Body of pancreas (tissue), 4 donors: ENCODE data around the gene TAB3. TPM values are rescaled to one million over a fixed set of nuclear protein-coding genes. Genes with fewer than 3 reads are reported as not detected.
A peak's percentile ranks its signal among the peaks of the same experiment; 100 is the strongest.

Experiments used
- ATAC-seq: fragments of 150-250 bp; one replicate; pipeline ENCODE4 v1.9.1; 2016
- DNase-seq, 4 donors: peaks; one replicate each; pipeline ENCODE4 v3.0.0-alpha.2; 2019
- H3K27ac ChIP-seq, 4 donors: fragments of 200-600 bp; sonication (generic); 1 replicate in 3 of 4; 2 replicates in 1 of 4; pipeline versions ENCODE4 v1.5.1 to v1.6.1; 2016 to 2019; ENCODE audit warnings: mild to moderate bottlenecking in 1 of 4, mixed read lengths in 1 of 4, moderate library complexity in 1 of 4
- H3K27me3 ChIP-seq, 2 donors: fragments of 200-600 bp; sonication (generic); one replicate each; pipeline ENCODE4 v1.6.0; 2016; ENCODE audit warnings: mild to moderate bottlenecking in 1 of 2
- H3K36me3 ChIP-seq, 2 donors: fragments of 200-600 bp; sonication (generic); replicated peaks in 1 of 2; 2 replicates each; pipeline ENCODE4 v1.5.1; 2016; ENCODE audit warnings: low read depth in 2 of 2; ENCODE audit not compliant: insufficient read depth in 1 of 2
- H3K4me1 ChIP-seq: fragments of 200-600 bp; sonication (generic); one replicate; pipeline ENCODE4 v1.6.0; 2016
- H3K4me3 ChIP-seq, 2 donors: fragments of 200-600 bp; sonication (generic); 1 replicate in 1 of 2; 2 replicates in 1 of 2; pipeline ENCODE4 v1.5.1; 2016 to 2019
- H3K9me3 ChIP-seq, 3 donors: fragments of 200-600 bp; sonication (generic); 1 replicate in 2 of 3; 2 replicates in 1 of 3; pipeline ENCODE4 v1.5.1; 2016
- POLR2A ChIP-seq, 3 donors: fragments of 450-650 bp; IDR thresholded peaks; one replicate each; pipeline ENCODE4 v1.6.1; 2016; ENCODE audit warnings: antibody characterized with exemption in 3 of 3, mild to moderate bottlenecking in 2 of 3
- WGBS, 2 donors: methylation state at CpG; one replicate each; pipeline ENCODE4 v1.1.5; 2017; 5-methylcytosine and 5-hydroxymethylcytosine counted together
- intact Hi-C: fragments of 100-400 bp; cut with DNase I; formaldehyde crosslinking; loops from one replicate; pipeline ENCODE4 v1.15.1; 2023
- total RNA-seq, 2 donors: library from RNA; depleted of rRNA; stranded (reverse); fragments of >200 nt; gene quantifications; one replicate each; pipeline ENCODE4 v1.1.0, GENCODE V29; 2016
- TF ChIP-seq, protein P1 (sequence below), 7 experiments: fragments of 450-650 bp in 4 of 7; fragments of 200-600 bp in 3 of 7; sonication (generic) in 3 of 7; IDR thresholded peaks; one replicate each; pipeline ENCODE4 v1.5.1; 2016 to 2019; ENCODE audit warnings: antibody characterized with exemption in 7 of 7

Gene TAB3
- total RNA-seq, 2 donors from 2014 or later: 24.1 to 36.3 TPM

DNA sequence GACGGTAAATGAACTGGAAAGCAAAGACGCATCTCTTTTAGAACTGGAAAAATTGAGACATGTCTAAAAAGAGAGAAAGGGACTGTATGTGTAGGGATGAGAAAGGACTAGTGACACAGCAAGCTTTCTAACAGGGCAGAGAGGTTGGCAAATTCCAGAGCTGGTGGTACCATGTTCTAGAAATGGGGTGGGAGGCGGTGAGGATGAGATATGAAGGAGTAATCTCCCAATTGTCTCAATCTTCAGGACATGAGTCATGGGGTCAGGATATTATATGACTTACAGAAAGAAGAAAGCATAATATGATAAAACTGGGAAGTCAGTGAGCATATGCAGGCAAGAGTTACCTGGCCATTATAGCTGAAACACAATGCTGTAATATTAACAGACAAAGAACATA lies 14.2 kb downstream of the TAB3 start:
- 89 to 94% methylated on average over 3 of the region's 3 CpGs for WGBS, 2 donors
- TF ChIP-seq, protein P1, sequence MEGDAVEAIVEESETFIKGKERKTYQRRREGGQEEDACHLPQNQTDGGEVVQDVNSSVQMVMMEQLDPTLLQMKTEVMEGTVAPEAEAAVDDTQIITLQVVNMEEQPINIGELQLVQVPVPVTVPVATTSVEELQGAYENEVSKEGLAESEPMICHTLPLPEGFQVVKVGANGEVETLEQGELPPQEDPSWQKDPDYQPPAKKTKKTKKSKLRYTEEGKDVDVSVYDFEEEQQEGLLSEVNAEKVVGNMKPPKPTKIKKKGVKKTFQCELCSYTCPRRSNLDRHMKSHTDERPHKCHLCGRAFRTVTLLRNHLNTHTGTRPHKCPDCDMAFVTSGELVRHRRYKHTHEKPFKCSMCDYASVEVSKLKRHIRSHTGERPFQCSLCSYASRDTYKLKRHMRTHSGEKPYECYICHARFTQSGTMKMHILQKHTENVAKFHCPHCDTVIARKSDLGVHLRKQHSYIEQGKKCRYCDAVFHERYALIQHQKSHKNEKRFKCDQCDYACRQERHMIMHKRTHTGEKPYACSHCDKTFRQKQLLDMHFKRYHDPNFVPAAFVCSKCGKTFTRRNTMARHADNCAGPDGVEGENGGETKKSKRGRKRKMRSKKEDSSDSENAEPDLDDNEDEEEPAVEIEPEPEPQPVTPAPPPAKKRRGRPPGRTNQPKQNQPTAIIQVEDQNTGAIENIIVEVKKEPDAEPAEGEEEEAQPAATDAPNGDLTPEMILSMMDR (IDR thresholded peaks at IDR 0.05): no peak
- TF ChIP-seq POLR2A (IDR thresholded peaks at IDR 0.05): no peak

GRCh38 chrX:30870572-30870971 lies 18.5 kb downstream of the TAB3 start:
- Histone ChIP-seq H3K4me3 (no peak overlapping the region), H3K27me3 (no peaks in the 10 kb centered on the region), H3K9me3 (no peaks in the 10 kb centered on the region), H3K4me1 (peaks cover 3% of the 10 kb centered on the region), H3K27ac (no peak overlapping the region), H3K36me3 (no peaks in the 10 kb centered on the region)
- ATAC-seq: no peak
- intact Hi-C loops: no loop called here
- no peak for DNase-seq
- 42 to 61% methylated on average over 2 of the region's 2 CpGs for WGBS, 2 donors
- TF ChIP-seq, protein P1 (IDR thresholded peaks at IDR 0.05): no peak
- no peak for TF ChIP-seq POLR2A (IDR thresholded peaks at IDR 0.05)

More for the DNA sequence above, 14.2 kb downstream of the TAB3 start:
- ATAC-seq (no peak), DNase-seq (no peak)
- H3K27ac ChIP-seq: no peak overlapping the region
- intact Hi-C loops: no loop called here
- peaks cover 6% of the 10 kb centered on the region for H3K4me1 ChIP-seq
- H3K4me3 ChIP-seq: no peak overlapping the region
- H3K27me3 ChIP-seq: no peaks in the 10 kb centered on the region
- no peaks in the 10 kb centered on the region for H3K36me3 ChIP-seq
- H3K9me3 ChIP-seq: no peaks in the 10 kb centered on the region

DNA sequence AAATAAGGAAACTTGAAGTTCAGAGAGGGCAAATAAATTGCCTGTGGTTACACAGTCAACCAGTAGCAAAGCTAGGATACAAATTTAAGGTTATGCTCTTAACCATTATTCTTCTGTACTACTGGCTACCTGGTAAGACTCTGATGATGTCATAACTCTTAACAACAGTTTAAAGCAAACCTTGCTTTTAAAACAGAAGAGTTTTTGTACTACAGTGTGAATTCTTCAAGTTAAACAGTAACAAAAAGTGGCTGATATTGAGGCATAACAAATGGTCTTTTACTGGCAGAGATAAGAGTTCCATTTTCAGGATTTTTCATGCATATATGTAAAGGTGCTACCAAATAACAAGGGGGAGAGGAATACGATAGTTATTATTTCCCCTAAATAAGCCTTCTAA lies 23.4 kb downstream of the TAB3 start:
- TF ChIP-seq POLR2A (IDR thresholded peaks at IDR 0.05): no peak
- TF ChIP-seq, protein P1 (IDR thresholded peaks at IDR 0.05): no peak
- H3K9me3 ChIP-seq: no peaks in the 10 kb centered on the region
- H3K4me1 ChIP-seq: peaks cover 6% of the 10 kb centered on the region
- H3K36me3 ChIP-seq: no peaks in the 10 kb centered on the region
- peak overlapping the region in 3 of 4 donors; percentile 1 to 62 (median 36) for H3K27ac ChIP-seq
- 13 to 38% methylated on average over 1 of the region's 1 CpG for WGBS, 2 donors
- H3K4me3 ChIP-seq: no peak overlapping the region
- intact Hi-C loops: no loop called here
- no peak for DNase-seq
- peak; percentile 60 for ATAC-seq
- H3K27me3 ChIP-seq: no peaks in the 10 kb centered on the region

GRCh38 chrX:30865015-30865414 lies 24.0 kb downstream of the TAB3 start:
- H3K27me3 ChIP-seq: no peaks in the 10 kb centered on the region
- H3K9me3 ChIP-seq: no peaks in the 10 kb centered on the region
- DNase-seq (peak in 2 of 4 donors; percentile 2 to 21), ATAC-seq (no peak)
- TF ChIP-seq, protein P1 (IDR thresholded peaks at IDR 0.05): peak in 1 of 7 experiments; percentile 12
- no peak for TF ChIP-seq POLR2A (IDR thresholded peaks at IDR 0.05)
- H3K27ac ChIP-seq: peak overlapping the region in 3 of 4 donors; percentile 1 to 62 (median 36)
- no peak overlapping the region for H3K4me3 ChIP-seq
- intact Hi-C loops: no loop called here
- 60 to 62% methylated on average over 1 to 3 of the region's 3 CpGs for WGBS, 2 donors
- peaks cover 6% of the 10 kb centered on the region for H3K4me1 ChIP-seq
- H3K36me3 ChIP-seq: no peaks in the 10 kb centered on the region

DNA sequence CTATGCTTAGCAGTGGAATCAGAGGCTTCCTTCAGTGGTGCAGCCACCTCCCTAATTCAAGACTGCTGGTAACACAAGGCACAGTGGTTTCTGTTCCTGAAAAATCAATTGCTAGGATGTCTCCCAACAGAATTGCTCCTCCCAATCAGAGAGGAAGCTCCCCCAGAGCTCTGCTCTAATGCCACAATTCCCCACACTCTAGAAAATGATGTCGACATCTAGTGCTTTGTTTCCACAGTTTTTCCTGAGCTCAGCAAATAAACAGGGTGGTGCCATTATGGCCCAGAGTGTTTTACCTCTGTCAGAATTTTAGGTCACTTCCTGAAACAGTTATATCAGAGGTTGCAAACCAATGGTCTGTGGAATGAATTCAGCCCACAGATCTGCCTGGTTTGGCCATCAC lies 24.7 kb downstream of the TAB3 start:
- Histone ChIP-seq H3K4me1 (peaks cover 6% of the 10 kb centered on the region), H3K27ac (peak overlapping the region in 2 of 4 donors; percentile 36 to 62), H3K36me3 (no peaks in the 10 kb centered on the region), H3K9me3 (no peaks in the 10 kb centered on the region), H3K4me3 (no peak overlapping the region), H3K27me3 (no peaks in the 10 kb centered on the region)
- 71 to 100% methylated on average over 1 of the region's 1 CpG for WGBS, 2 donors
- no peak for ATAC-seq
- intact Hi-C loops: no loop called here
- DNase-seq: peak in 1 of 4 donors; percentile 13
- no peak for TF ChIP-seq POLR2A (IDR thresholded peaks at IDR 0.05)
- TF ChIP-seq, protein P1 (IDR thresholded peaks at IDR 0.05): no peak
